HL-60/S4 (cell line): ENCODE measurements around the gene CCDC177.

Experiments
- in situ Hi-C: fragments of 300-500 bp; cut with MboI; formaldehyde crosslinking; loops from 2 replicates; pipeline ENCODE4 v1.14.3; 2022; ENCODE audit warnings: low sequenced_read_pairs

Gene CCDC177

DNA sequence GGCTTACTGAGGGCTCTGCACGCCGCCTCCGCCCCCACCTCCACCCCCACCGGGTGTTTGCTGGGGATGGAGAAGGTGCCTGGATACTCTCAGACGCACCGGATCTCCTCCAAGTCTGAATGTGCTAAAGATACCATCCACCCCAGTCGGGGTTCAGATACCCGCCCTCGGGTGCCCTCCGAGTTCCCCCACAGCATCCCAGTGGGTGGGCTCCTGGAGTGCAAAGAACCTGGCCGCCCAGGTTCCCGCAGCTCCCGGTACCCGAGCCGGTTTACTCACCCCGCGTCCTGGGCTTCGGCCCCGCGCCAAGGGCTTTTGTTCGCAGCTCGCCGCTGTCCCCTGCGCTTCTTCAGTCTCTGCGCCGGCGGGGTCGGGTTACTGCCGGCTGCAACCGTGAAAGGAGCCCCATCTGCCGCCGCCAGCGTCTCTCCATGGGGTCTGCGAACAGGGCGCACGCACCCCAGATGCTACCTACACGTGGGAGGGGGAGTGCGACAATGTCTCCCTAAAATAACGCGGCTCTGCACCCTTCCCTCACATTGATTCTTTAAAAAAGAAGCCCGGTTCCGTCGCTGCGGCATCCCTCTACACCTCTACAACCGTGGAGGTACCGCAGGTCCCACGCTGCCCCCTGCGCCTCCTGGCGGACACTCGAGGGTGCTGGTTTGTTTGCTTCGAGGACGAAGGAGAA is at the start of gene CCDC177:
Gene CCDC177, minus strand, starts transcription at position 609 of the 691 bp plus-strand sequence. CDS start 1,249 bp downstream, outside the sequence.
- in situ Hi-C loops: no loop called here

DNA sequence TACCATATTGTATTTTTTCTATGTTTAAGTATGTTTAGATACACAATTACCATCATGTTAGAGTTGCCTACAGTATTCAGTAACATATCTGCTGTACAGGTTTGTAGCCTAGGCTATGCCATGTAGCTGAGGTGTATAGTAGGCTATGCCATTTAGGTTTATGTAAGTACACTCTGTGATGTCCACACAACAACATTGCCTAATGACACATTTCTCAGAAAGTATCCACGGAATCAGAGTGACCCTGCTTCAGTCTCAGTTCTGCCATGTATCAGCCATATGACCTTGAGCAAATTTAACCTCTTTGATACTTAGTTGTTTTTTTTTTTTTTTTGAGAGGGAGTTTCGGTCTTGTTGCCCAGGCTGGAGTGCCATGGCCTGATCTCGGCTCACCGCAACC is 49.5 kb upstream of the CCDC177 start:
- in situ Hi-C loops: no loop called here

DNA sequence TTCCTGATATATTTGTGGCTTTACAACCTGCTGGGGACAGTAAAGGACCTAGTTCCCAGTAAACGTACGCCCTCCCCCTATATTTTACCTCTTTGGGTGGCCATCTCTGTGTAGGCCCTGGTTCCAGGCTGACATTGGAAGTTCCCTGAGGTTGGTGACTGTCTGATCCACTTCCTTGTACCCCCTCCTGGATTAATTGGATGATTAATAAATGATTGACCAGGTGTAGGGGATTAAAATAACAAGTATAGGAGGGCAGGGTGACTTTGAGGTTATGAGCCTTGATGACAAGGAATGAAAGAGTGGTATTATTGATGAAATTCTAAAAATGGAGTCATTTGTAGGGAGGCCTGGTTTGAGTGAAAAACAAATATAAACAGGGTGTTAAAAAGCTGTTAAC is 46.3 kb upstream of the CCDC177 start:
- in situ Hi-C loops: no loop called here

DNA sequence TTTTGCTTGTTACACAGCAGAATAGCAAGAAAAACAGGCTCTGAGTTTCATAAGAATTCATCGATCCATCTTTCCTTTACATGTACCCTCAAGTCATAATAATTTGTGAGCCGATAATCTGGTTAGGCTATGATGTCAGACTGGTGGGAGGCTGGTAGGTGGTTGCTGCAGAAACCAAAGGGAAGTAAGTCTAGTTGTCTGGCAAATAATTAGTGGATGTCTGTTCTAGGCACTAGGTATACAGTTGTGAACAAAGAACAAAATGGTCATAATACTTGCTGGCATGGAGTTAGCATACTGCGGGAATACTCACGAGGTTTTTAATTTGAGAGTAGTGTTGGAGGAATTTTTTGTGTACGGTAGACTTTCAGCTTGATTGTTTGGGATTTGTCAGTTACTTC is 45.5 kb upstream of the CCDC177 start:
- in situ Hi-C loops: no loop called here

DNA sequence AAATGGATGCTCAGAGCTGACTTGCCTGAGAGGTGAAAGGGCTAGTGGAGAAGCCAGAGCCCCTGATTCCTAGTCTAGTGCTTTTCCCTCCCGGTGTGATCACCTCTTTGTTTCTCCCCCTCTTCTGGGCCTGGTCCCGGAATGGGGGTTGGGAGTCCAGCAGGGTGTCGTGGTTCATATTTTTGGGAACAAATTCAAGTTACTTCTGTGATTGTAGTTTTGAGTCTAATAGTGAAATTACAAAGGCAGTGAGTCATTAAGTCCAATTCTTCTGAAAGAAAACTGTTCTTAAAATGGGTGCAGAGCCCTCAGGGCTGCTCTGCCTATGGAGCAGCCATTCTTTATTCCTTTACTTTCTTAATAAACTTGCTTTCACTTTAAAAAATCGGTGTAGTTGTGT is 44.3 kb upstream of the CCDC177 start:
- in situ Hi-C loops: no loop called here

DNA sequence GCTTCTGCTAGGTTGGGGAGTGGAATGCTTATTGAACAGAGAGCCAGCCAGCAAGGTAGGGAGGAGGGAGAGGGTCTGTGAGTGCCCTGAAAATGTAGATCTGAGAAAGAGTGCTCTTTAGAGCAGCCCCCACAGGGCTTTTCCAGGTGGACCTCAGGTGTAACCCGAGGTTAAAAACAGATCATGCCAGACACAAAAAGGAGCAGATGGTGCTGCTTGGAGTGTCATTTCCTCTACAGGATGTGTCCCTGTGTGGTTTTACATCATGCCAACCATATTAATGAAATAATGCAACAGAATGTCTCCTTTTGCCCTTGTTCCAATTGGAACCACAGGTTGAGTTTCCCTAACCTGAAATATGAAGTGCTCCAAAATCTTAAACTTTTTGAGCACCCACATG is 43.1 kb upstream of the CCDC177 start:
- in situ Hi-C loops: no loop called here

DNA sequence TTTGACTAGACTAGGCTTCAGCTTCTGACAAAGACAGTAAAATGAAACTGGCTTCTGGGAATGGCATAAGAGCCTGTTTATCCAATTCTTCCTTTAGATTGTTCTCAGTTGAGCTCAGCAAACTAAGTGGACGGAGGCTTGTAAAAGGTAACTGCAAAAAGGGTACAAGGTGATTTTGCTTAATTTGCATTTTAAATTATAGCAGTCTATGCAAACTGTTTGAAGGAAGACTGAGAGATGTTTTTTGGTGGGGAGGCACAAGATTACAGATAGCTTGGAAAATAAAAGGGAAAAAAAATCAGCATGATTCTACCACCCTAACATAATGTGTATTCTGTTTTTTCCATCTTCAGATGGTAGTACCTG is 41.7 kb upstream of the CCDC177 start:
- in situ Hi-C loops: no loop called here

DNA sequence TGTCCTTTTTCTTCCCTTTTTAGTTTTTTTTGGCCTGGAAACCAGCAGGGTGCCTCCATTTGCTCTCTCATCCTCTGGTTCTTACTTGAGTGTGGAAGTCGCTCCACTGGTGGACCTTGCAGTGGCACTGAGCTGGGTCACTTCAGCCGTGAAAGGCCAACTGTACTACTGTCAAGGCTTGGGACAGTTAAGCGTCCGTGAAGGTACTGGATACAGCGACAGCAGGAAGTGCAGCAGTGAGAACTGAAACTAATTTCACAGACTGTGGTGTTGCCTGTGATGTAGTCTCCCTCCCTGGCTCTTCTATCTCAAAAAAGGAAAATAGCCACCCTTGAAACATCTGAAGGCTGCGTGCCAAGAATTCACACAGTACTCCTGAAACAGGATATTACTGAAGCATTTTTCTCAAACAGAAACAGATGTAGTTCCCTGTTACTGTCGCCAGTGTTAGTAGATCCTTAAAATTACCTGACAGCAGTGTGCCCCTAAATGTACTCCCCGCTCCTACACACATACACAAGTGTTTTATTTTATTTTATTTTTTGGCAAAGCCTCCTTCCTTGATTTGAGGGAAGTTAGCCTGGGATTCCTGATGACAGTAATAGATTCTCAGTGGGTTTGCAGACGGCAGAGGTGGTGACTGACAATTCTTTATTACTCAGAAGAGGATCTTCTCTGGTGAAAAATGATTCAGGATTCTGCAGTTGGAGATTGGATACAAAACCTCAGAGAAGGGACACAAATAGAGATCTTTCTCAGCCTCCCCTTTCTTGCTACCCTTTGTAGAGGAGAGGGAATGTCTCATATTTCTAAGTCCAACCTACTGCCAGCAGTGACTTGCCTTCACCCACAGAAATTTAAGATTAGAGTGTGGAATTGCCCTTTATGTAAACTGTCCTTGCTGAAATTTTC is 41.1 kb upstream of the CCDC177 start:
- in situ Hi-C loops: no loop called here

DNA sequence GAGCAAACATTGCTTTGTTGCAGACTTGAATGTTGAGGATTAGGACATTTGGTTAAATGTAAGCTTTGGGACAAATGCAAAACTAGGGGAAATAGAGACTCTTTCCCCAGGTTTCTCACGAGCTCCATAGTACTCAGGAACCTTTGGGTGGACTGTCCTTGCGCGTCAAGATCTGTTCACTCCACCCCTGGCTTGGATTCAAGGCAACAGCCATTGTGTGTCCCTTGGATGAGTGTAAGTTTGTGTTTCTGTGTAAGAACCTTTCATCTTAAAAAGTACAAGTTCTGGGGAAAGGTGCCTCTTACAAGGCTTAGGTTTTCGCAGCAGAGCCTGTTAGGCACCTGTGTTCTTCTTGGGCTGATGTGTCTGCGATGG is 40.4 kb upstream of the CCDC177 start:
- in situ Hi-C loops: no loop called here

DNA sequence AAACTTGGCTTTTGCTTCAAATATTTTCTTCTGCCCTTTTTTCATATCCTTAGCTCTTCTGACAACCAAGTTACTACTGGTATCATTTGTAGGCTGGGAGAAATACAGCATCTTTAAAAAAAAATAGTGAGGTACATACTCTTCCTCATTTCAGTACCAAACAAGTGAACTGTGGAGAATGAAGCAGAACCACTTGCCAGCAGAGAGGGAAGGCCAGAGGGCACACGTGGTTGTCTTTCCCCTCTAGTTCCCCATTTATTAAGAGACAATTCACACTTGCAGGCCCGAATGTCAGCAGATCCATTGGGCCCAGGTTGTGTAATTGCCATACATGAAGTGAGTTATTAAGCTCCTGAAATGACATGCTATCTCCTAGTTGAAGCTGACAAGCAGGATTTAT is 39.9 kb upstream of the CCDC177 start:
- in situ Hi-C loops: no loop called here

DNA sequence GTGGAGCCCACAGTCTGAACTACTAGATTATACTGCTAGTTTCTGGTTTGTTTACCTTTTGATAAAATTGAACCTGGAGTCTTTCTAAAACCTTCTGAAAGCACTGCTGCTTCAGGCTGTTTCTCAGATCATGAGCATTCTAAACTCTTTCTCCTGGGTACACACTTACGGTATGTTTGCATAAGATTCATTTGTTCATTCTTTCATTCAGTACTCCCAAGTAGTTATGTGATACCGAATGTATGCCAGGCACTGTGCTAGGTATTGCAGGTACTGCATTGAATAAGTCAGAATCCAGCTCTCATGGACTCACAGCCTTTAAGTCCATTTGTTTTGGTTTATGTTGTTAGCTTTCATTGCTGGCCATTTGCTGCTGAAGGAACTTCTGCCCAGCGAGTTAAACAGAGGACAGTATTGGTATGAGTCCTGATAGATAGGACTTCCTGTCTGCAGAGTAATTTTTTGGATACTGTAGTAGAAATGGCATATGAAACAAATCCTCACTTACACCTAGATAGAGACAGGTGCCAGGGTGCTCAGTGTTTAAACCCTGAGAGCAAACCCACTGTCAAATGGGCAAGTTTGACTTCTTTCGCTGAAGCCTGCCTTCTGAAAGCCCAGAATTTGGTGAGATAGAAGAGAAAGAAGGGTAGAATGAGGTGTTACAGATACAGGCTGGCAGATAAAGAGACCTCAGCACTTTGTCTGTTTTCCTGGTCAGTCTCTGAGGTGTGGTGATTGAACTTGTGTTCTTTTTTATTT is 38.8 kb upstream of the CCDC177 start:
- in situ Hi-C loops: no loop called here

DNA sequence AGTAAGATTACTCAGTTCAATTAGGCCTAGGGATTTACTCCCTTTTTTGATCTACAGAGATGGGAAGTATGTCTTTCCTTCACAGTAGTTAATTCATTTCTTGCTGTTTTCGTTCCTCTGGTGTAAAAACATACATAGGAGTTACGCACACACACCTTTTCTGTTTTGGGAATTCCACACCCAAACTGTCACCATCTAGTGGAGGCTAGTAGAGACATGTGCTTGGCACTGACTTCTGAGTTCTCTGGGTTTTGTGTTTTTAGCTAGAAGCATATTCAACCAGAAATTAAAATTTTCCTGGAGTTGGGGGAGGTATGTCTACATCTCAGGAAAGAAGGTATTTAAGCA is 38.1 kb upstream of the CCDC177 start:
- in situ Hi-C loops: no loop called here

DNA sequence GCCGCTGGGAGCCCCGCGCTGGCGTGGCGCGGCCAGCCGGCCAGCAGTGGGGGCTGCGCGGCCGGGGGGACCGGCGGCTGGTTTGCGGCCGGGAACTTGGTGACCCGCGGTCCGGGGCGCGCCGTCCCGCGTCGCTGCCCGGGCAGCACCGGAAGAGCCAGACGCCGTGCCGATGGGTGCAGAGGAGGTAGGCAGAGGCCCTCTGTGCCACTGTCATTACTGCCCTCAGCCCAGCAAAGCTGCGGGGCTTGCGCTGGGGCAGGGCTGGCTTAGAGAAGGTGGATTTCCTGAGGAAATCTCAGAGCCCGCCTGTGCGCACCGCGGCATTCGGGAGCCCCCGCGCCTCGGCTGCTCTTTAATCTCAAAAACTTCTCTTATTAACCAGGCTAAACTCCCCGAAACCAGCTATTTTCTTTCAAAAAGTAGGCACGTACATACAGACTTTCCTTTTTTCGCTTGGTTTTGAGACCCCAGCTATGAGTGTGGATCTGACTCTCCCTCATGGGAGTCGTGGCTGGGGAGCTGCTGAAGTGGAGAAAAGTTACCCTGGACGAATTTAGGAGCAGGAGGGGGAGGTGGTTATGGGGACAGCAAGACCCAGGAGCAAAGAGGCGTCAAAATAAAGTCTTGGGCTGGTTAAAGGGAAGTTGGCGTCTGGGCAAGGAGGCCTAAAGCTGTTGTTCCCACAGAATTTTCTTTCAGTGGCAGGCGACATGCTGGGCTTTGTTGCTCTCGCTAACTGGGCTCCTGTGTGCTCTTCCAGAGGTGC is 37.5 kb upstream of the CCDC177 start:
- in situ Hi-C loops: no loop called here

DNA sequence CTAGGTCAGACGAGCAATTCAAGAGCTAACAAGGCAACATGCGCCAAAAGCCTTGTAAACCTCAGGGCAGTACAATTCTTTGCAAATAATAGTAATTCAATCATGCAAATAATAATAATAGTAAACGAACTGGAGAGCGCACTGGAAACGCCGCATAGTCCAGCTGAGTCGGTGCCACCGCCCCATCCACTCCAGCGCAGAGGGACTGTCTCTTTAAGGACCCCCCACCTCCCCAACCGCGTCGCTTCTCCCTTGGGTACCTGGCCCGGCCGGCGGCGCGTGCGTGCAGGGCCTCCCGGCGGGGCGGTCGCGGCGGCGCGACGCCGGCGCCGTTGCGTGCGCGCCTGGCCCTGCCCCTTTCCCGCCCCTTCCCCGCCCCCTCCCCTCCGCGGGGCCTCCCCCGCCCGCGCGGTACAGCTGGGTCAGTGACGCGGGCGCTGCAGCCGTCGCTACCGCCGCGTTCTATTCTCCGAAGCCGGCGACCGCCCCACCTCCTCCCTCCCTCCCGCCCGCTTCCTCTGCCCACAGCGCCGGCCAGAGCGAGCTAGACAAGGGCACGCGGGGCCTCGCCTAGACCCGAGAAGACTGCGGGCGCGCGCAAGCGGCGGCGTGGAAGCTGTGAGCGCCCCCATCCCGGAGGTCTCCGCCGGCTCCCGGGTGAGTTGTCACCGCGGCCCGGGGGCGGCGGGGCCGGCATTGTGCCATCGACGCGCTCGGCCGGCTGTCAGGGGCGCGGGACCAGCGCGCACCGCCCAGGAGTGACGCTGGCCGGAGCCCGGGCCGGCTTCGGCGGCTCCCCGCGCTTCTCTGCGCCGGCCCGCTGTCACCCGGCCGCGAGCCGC is 36.7 kb upstream of the CCDC177 start, which contains the start of gene SUSD6:
Gene SUSD6, plus strand, starts transcription at position 425 of the 842 bp plus-strand sequence. CDS start 46,997 bp downstream, outside the sequence.
- in situ Hi-C loops: no loop called here

DNA sequence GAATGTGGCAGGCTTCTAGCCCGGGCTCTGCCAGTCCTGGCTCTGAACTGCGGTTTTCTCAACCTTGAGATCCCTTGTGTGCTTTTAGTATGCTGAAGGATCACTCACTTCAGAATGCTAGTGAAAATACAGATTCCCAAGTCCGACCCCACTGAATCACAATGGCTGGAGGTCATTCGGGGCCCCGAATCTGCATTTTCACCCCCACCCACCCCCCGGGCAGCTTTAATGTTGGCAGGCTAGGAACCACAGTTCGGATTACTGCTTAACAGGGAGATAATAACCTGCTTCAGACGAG is 36.2 kb upstream of the CCDC177 start:
- in situ Hi-C loops: no loop called here

DNA sequence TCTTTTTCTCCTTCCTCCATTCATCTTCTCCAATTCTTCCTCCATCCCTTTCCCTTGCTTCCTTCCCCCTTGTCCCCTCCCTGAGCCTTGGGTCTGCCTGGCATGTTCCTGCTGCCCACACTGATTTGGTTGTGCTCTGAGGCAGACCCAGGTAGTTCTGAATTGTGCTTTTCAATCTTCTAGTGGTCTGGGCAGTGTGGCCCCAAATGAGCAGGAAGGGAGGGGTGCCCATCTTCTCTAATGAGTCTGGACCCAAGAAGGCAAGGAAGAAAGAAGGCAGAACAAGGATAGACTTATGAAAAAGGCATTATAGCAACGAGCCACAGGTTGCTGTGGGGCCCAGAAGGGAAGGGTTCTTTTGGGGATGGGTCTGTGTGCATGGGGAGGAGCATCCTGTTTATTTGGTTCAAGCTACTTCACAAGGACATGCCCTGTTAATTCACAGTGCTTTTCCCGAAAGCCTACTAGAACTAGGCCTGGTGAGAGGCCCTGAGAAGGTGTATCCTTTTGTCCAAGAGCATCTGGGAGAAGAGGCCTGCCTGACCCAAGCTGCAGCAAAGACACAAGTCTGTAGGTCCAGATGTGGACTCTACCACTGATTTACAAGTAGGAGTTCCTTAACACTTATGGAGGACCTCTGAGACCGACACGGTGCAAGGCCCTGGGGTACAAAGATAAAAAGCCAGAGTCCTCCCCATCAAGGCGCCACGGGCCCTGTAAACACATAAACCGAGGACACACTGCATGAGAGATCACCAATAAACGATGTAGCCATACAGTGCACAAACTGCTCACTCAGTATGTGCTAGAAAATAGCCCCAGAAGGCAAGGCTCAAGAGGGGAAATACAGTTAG is 35.6 kb upstream of the CCDC177 start:
- in situ Hi-C loops: no loop called here

DNA sequence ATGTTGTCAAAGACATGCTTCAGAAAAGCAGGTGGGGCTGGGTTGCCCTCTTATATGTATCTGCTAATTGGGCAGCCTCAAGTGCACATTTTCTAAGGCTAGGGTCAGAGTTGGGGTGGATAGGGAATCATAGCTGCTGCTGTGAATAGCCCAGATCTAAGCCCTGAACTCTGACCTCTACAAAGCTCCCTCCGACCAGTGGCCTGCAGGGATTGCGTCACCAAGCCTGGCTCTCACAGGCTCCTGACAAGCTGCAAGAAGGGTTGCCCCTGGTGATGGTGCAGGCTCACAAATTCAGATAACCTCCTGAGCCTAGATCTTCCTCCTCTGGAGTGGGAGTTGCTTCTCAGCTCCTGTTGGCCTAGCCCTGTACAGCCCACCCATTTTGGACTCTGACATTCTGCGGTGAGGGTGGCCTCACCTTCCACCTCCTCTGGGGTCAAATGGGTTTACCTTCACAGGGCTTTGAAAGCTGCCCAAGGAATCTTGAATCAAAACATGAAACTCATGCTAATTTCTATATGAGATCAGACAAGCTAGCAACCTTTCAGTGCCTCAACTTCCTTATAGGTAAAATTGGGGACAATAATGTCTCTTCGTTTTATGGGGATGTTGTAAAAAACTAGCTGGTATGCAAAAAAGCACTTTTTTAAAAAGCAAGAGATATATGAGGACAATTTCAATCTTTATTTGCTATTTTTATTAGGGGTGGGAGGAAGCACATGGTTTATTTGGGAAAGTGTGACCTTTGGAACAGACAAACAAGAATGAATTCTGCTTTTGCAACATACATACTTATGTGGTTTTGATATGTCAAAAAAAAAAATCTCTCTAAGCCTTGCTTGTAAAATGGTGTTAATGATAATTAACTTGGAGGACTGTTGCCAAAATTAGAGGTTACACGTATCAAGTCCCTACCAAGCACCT is 31.9 kb upstream of the CCDC177 start:
- in situ Hi-C loops: no loop called here

DNA sequence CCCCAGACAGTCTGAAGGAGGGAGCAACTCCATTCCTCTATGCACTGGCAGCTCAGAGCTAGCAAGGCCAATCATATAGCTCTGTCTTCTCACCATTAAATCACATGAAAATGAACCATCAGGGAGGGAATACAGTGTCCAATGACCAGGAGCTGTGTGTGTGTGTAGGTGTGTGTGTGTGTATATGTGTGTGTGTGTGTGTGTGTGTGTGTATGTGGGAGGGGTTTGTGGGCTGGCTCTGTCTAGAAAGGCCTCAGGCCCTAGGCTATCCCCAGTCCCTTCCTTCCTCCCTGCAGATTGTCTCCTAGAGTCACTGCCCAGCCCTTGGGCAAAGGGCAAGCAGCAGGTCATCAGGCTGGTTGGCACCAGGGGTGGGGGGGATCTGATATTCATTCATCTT is 31.1 kb upstream of the CCDC177 start:
- in situ Hi-C loops: no loop called here
